Fibroblast of upper back skin (primary cell): Measurements from ENCODE around the gene IFNA17.
A peak's percentile ranks its signal among the peaks of the same experiment; 100 is the strongest.
"Not testable (repeated sequence)": the region's sequence is repeated elsewhere in the genome, so short reads cannot be mapped to it uniquely, and the experiment has no call there.

Experiments used
- DNase-seq: peaks from one replicate; pipeline ENCODE4 v3.0.0-alpha.2; 2013

IFNA17 gene

GRCh38 chr9:21228122-21228521 is at the start of gene IFNA17:
Gene IFNA17, minus strand, starts transcription at chr9:21228222. Its CDS starts 49 bp downstream, at chr9:21228173.
- DNase-seq: no peak

DNA sequence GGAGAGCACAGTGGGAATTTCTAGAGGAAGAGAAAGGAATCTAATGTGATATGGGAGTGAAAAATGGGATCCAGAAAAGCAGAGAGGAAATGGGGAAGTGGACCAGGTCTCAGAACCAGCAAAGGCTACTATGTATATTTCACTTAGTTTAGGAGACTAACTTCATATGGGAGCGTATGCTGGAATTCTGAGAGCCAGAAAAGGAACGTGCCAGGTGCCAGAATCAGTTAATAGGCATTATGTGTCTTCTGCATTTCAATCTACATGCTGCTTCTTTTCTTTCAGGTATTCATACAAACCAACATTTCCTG is 40.3 kb upstream of the IFNA17 start:
- DNase-seq: no peak

- DNase-seq: no peak
Observed at GRCh38 chr9:21267485-21268346, 39.7 kb upstream of the IFNA17 start.

DNA sequence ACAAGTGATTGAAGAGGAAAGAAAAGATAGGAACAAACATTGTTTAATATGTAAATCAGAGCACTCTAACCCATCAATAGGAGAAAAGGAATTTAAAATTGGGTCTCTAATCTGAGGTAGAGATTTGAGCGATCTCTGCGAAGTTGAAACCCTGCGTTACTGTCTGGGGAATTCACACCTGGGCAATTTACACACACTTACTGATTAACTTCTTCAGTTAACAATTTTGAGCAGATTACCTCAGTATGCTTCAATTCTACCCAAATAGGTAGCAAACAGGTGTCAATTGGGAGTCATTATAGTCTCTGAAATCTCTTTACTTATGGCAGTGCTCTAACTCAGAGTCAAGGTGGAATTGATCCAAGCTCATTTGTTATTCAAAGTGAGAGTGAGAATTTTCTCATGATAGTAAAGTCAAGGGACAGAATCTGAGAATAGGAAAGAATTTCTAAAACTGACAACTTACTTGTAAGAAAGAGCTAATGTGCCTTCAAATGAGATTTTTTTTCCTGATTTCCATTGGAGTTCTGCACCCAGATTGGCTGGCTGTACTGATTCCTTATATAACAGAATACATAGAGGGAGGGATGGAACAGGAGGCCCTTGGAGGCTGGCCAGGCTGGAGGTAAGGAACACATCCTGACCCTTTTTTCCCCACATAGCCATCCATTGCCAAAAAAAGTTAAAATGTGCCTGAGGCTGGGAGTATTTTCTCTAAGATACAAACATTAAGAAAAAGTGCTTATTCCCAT is 38.9 kb upstream of the IFNA17 start:
- DNase-seq: no peak

DNA sequence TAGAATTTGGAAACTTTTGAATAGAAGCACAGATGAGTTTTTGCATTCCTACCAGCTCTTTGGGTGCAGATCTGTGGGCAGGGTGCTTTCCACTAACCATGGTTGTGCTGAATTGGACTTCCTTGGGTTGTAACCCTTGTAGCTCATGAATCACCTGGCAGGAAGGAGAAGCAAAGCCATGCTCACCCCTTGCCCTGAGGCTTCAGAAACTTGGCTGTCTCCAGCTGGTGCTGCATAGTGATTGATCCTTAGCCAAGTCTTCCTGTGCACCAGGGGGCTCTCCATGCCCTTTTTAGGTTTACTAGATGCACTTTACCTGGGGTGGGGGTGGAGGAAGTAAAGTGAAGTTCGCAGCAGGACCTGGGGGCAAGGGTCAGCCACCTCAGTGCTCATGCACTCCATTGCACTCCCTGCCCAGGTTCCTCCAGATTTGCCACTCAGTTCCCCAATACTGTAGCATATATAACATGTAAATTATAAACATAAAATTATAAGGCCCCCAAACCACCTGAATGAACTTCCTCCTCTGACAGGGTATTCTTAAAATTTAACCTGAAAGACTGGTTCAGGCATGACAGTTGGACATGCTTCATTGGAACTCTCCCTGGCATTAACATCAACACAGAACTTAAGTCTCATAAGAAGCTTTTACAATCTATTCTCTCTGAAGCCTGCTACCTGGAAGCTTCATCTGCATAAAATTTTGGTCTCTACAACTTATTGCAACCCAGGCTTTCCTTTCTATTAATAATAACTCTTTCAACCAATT is 37.6 kb upstream of the IFNA17 start:
- DNase-seq: no peak

GRCh38 chr9:21255538-21256212 is 27.7 kb upstream of the IFNA17 start:
- DNase-seq: no peak

GRCh38 chr9:21252721-21253547 is 24.9 kb upstream of the IFNA17 start:
- peak; percentile 13 for DNase-seq

DNA sequence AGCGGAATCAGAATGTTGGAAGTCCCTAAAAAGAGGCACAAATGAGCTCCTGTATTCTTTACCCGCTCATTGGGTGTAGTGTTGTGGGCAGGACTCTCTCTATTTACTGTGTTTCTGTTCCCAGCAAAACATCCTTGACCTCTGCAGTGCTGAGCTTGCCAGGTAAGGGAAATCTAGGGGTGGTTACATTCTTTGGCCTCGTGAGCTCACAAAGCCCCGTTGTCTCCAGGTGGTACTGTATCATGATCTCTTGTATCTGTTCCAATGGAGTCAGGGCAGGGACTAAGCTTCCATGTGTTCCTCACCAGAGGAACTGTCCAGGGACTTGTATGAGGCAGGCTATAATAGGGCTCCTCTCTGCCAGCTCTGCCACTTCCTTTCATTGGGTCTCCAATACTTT is 23.6 kb upstream of the IFNA17 start:
- DNase-seq: no peak

- DNase-seq: no peak
Observed at GRCh38 chr9:21251190-21251589, 23.2 kb upstream of the IFNA17 start.

DNA sequence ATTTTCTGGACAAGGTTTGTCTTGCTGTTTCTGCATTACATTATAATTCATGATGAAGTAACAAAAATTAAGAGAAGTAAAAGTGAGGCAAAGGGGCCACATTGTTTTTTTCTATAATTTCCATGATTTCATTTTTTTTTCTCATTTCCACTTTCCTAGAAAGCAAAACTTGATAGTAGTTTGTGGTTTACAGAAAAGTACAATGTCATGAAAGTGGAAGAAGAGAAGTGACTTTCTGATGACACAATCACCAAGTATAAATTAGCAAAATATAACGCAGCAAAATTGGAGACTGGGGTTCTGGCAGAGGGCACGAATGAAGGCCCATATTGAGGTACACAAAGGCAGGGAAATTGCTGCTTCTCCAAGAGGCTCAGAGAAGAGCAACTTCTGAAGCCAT is 16.8 kb upstream of the IFNA17 start:
- DNase-seq: no peak

GRCh38 chr9:21239911-21240310 is 11.9 kb upstream of the IFNA17 start, which contains the start of gene IFNA14:
Gene IFNA14, minus strand, starts transcription at chr9:21240005. Its CDS starts 70 bp downstream, at chr9:21239935.
- DNase-seq: no peak

DNA sequence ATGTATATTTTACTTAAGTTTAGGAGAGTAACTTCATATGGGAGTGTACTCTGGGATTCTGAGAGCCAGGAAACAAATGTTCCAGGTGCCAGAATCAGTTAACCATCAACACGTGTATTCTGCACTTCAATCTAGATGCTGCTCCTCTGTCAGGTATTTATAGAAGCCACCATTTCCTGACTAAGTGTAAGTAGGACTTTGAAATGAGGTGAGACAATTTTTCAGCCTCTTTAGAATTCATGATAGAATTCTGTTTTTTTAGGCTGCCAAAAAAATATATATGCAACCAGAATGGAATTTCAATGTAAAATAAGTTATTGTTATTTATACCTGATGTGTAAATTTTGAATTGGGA is 8.3 kb upstream of the IFNA17 start:
- DNase-seq: not testable (repeated sequence)

DNA sequence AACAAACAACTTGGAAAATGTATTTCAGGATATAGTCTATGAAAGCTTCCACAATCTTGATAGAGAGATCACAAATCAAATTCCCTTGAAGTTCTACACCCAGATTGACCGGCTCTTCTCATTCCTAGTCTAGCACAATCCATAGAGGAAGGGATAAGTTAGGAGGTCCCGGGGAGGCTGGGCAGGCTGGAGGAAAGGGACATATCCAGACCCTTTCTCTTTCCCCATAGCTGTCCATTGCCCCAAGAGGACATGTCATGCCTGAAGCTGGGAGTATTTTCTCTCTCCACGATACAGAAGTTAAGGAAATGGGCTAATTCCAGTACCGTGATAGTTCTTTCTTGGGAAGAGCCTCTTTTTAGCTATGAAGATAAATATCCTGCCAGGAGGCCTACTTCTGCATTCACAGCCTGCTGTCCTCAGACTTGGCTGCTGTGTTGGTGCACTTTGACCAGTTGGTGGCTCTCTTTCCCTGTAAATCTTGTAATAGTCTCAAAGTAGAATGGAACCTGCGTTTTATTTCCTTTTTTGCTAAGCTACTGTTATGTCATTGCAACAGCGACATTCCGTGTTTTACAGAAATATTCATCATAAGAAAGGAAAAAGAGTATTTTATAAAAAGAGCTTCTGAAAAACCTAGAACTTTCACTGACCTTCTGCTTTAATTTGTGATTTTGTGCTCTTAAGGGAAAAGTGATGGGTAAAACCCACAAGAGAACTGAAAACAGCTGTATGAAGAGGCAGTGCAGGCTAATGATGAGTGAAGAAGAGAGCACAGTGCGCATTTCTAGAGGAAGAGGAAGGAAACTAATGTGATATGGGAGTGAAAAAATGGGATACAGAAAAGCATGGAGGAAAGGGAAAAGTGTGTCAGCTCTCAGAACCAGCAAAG is 7.7 kb upstream of the IFNA17 start:
- DNase-seq: peak; percentile 27

DNA sequence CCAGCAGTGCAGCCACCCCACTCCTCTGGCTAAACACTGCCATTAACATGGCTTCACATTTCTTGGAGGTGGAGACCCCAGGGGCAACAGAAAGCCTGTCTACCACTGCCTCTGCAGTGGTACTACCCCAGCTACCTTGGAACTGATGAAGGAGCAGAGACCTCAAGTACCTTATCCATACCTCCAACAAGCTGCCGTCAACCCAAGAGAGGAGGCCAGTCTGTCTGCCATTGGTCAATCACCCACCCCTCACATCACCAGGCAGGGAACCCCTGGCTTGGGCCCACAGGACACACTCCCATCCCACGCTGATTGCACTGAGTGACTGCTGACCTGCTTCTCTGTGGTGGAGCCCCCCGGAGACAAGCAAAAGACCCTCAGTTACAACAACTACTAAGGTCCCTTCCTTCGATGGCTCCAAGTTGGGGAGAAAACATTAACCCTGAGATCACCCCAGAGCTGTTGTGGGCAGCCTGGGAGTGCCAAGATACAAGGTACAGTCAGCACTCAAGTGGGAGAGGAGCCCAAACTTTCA is 6.2 kb upstream of the IFNA17 start:
- no peak for DNase-seq

GRCh38 chr9:21233258-21233657 is 5.2 kb upstream of the IFNA17 start:
- DNase-seq: no peak

DNA sequence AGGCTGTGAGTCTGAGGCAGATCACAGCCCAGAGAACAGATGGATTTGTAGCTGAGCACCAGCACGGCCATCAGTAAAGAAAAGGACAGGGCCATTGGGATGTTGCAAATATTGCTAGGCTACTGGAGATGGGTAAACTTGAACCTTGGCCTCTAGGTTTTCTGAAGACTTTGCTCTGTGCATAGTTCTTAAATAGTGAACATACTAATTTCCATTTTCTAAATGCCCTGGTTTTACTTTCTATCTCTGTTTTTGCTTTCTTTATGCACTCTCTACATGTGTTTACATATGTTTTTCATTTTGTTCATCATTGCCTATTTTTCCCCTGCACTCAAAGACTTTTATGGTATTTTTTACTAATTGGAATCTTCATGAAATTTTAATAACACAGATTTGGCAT is 10.8 kb downstream of the IFNA17 start, which contains the start of gene IFNA16:
Gene IFNA16, minus strand, starts transcription at position 101 of the 400 bp plus-strand sequence. Its CDS starts 6 bp downstream, at position 95.
- not testable (repeated sequence) for DNase-seq

DNA sequence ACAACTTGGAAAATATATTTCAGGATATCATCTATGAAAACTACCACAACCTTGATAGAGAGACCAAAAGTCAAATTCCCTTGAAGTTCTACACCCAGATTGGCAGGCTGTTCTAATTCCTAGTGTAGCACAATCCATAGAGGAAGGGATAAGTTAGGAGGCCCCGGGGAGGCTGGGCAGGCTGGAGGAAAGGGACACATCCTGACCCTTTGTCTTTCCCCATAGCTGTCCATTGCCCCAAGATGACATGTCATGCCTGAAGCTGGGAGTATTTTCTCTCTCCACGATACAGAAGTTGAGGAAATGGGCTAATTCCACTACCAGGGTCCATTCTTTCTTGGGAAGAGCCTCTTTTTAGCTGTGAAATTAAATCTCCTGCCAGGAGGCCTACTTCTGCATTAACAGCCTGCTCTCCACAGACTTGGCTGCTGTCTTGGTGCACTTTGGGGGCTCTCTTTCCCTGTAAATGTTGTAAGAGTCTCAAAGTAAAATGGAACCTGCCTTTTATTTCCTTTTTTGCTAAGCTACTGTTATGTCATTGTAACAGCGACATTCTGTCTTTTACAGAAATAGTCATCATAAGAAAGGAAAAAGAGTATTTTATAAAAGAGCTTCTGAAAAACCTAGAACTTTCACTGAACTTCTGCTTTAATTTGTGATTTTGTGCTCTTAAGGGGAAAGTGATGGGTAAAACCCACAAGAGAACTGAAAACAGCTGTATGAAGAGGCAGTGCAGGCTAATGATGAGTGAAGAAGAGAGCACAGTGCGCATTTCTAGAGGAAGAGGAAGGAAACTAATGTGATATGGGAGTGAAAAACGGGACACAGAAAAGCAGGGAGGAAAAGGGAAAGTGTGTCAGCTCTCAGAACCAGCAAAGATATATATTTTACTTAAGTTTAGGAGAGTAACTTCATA is 14.4 kb downstream of the IFNA17 start:
- not testable (repeated sequence) for DNase-seq

DNA sequence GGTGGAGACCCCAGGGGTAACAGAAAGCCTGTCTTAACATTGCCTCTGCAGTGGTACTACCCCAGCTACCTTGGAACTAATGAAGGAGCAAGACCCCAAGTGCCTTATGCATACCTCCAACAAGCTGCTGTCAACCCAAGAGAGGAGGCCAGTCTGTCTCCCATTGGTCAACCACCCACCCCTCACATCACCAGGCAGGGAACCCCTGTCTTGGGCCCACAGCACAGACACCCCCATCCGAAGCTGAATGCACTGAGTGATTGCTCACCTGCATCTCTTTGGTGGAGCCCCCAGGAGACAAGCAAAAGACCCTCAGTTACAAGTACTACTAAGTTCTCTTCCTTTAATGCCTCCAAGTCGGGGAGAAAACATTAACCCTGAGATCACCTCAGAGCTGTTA is 15.9 kb downstream of the IFNA17 start:
- not testable (repeated sequence) for DNase-seq

- not testable (repeated sequence) for DNase-seq
Observed at GRCh38 chr9:21210782-21211181, 17.2 kb downstream of the IFNA17 start.
